ENCODE data around the gene NME2.

GRCh38 chr17:51170736-51171135 lies 4.5 kb downstream of the NME2 start:
- TF ChIP-seq POLR2AphosphoS5 (IDR thresholded peaks at IDR 0.05) (no peak), EZH2 (IDR thresholded peaks at IDR 0.05; ENCODE audit: borderline replicate concordance, insufficient read depth, low read length, poor library complexity, severe bottlenecking) (no peak), TAF1 (IDR thresholded peaks at IDR 0.05; ENCODE audit: low read depth) (no peak), EP300 (conservative IDR thresholded peaks at IDR 0.05; ENCODE audit: poor library complexity, severe bottlenecking) (no peak)
- TF ChIP-seq, protein P1, sequence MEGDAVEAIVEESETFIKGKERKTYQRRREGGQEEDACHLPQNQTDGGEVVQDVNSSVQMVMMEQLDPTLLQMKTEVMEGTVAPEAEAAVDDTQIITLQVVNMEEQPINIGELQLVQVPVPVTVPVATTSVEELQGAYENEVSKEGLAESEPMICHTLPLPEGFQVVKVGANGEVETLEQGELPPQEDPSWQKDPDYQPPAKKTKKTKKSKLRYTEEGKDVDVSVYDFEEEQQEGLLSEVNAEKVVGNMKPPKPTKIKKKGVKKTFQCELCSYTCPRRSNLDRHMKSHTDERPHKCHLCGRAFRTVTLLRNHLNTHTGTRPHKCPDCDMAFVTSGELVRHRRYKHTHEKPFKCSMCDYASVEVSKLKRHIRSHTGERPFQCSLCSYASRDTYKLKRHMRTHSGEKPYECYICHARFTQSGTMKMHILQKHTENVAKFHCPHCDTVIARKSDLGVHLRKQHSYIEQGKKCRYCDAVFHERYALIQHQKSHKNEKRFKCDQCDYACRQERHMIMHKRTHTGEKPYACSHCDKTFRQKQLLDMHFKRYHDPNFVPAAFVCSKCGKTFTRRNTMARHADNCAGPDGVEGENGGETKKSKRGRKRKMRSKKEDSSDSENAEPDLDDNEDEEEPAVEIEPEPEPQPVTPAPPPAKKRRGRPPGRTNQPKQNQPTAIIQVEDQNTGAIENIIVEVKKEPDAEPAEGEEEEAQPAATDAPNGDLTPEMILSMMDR (IDR thresholded peaks at IDR 0.05; ENCODE audit: poor library complexity, severe bottlenecking): no peak

Measured in neural cell (in vitro differentiated cells).